H1 (cell line): Measurements from ENCODE around the gene CRACDL. TPM values are rescaled to one million over a fixed set of nuclear protein-coding genes. Genes with fewer than 3 reads are reported as not detected.

Source experiments
- CTCF ChIA-PET: fragments of 300-600 bp; sonication (Branson Sonifier 250); formaldehyde crosslinking; loops from one replicate; lab custom pipeline; 2021; ENCODE audit not compliant: partially characterized antibody; lab: Charles Lee
- POLR2A ChIA-PET: fragments of 300-600 bp; sonication (Branson Sonifier 250); formaldehyde crosslinking; loops from one replicate; lab custom pipeline; 2021; ENCODE audit warnings: inconsistent platforms; ENCODE audit not compliant: partially characterized antibody; lab: Charles Lee
- DNase-seq, 2 experiments: peaks; one replicate each; pipeline versions ENCODE4 v3.0.0 to v3.0.0-alpha.2; 2010 to 2022; ENCODE audit warnings: low spot score in 2 of 2, low read depth in 1 of 2, mixed read lengths in 1 of 2
- FAIRE-seq: peaks from 2 replicates; lab custom pipeline; 2011; peaks lifted over from hg19 to GRCh38; lab: Jason Lieb, UNC
- H2AFZ ChIP-seq: 2 replicates; pipeline ENCODE4 v1.8.1; 2012; ENCODE audit warnings: low read length, inconsistent platforms
- H2AK5ac ChIP-seq: 2 replicates; pipeline ENCODE4 v1.6.1; 2013; ENCODE audit warnings: low read depth, low read length
- H2BK120ac ChIP-seq: replicated peaks from 2 replicates; pipeline ENCODE3; 2013; ENCODE audit warnings: low read depth, low read length, inconsistent platforms
- H2BK12ac ChIP-seq: 2 replicates; pipeline ENCODE4 v1.6.1; 2013; ENCODE audit warnings: low read depth, low read length
- H2BK15ac ChIP-seq: 2 replicates; pipeline ENCODE4 v1.6.1; 2013; ENCODE audit warnings: low read length
- H2BK20ac ChIP-seq: 2 replicates; pipeline ENCODE4 v1.6.1; 2013; ENCODE audit warnings: low read length
- H2BK5ac ChIP-seq: 2 replicates; pipeline ENCODE4 v1.6.1; 2013; ENCODE audit warnings: low read depth, low read length
- H3K14ac ChIP-seq: 2 replicates; pipeline ENCODE4 v1.6.1; 2013; ENCODE audit warnings: inconsistent platforms; ENCODE audit not compliant: insufficient read length
- H3K18ac ChIP-seq: 2 replicates; pipeline ENCODE4 v1.6.1; 2013; ENCODE audit warnings: low read length; ENCODE audit errors: extremely low read depth
- H3K23ac ChIP-seq: 2 replicates; pipeline ENCODE4 v1.6.1; 2013; ENCODE audit warnings: inconsistent platforms; ENCODE audit not compliant: insufficient read length
- H3K23me2 ChIP-seq: 2 replicates; pipeline ENCODE4 v1.6.1; 2013; ENCODE audit warnings: low read depth, low read length
- H3K27ac ChIP-seq: 2 replicates; pipeline ENCODE4 v1.6.1; 2011; ENCODE audit warnings: low read depth, low read length, inconsistent platforms
- H3K27me3 ChIP-seq, 4 experiments: replicated peaks in 1 of 4; 1 replicate in 1 of 4; 2 replicates in 3 of 4; pipeline versions ENCODE4 v1.6.1 to v1.8.1; 2011 to 2013; ENCODE audit warnings: low read length in 3 of 4, mild to moderate bottlenecking in 3 of 4, inconsistent platforms in 2 of 4, mixed read lengths in 2 of 4, moderate library complexity in 1 of 4; ENCODE audit not compliant: control insufficient read depth in 3 of 4, insufficient read depth in 3 of 4; ENCODE audit errors: extremely low read depth in 1 of 4
- H3K36me3 ChIP-seq, 4 experiments: 2 replicates each; pipeline versions ENCODE4 v1.6.1 to v1.8.1; 2011 to 2013; ENCODE audit warnings: mild to moderate bottlenecking in 4 of 4, low read length in 3 of 4, moderate library complexity in 2 of 4, control low read depth in 1 of 4, inconsistent platforms in 1 of 4; ENCODE audit not compliant: insufficient read depth in 4 of 4, control insufficient read depth in 2 of 4
- H3K4ac ChIP-seq: replicated peaks from 2 replicates; pipeline ENCODE3; 2013; ENCODE audit warnings: low read length, low read depth, mixed read lengths, inconsistent platforms; ENCODE audit not compliant: insufficient read length
- H3K4me1 ChIP-seq, 4 experiments: replicated peaks in 1 of 4; 1 replicate in 1 of 4; 2 replicates in 3 of 4; pipeline versions ENCODE4 v1.6.1 to v1.8.1; 2011 to 2013; ENCODE audit warnings: low read length in 3 of 4, inconsistent platforms in 2 of 4, mixed read lengths in 1 of 4; ENCODE audit not compliant: insufficient read depth in 4 of 4, control insufficient read depth in 3 of 4
- H3K4me2 ChIP-seq, 2 experiments: 2 replicates each; pipeline versions ENCODE4 v1.6.1 to v1.8.1; 2011 to 2013; ENCODE audit warnings: low read depth in 2 of 2, low read length in 2 of 2, control low read depth in 1 of 2, inconsistent platforms in 1 of 2, mild to moderate bottlenecking in 1 of 2; ENCODE audit not compliant: insufficient read depth in 1 of 2
- H3K4me3 ChIP-seq, 4 experiments: fragments of 200-600, 300-600 bp in 1 of 4; sonication (generic), shearing (Covaris generic), sonication (Bioruptor Twin) in 1 of 4; 2 replicates each; pipeline versions ENCODE4 v1.5.1 to v1.8.1; 2011 to 2016; ENCODE audit warnings: low read length in 4 of 4, low read depth in 3 of 4, control low read depth in 2 of 4, inconsistent platforms in 2 of 4, mild to moderate bottlenecking in 2 of 4, mixed read lengths in 1 of 4, moderate library complexity in 1 of 4; ENCODE audit not compliant: insufficient read depth in 2 of 4; ENCODE audit errors: extremely low read depth in 1 of 4
- H3K56ac ChIP-seq: replicated peaks from 2 replicates; pipeline ENCODE3; 2013; ENCODE audit warnings: low read depth, mild to moderate bottlenecking, mixed read lengths, low read length, inconsistent platforms; ENCODE audit not compliant: insufficient read length
- H3K79me1 ChIP-seq: 2 replicates; pipeline ENCODE4 v1.6.1; 2013; ENCODE audit warnings: low read depth, low read length, control low read depth
- H3K79me2 ChIP-seq, 2 experiments: 2 replicates each; pipeline versions ENCODE4 v1.6.1 to v1.8.1; 2012 to 2013; ENCODE audit warnings: low read length in 2 of 2, mild to moderate bottlenecking in 2 of 2, inconsistent platforms in 1 of 2; ENCODE audit not compliant: insufficient read depth in 2 of 2, control insufficient read depth in 1 of 2
- H3K9ac ChIP-seq, 4 experiments: replicated peaks in 1 of 4; 1 replicate in 1 of 4; 2 replicates in 3 of 4; pipeline versions ENCODE4 v1.6.1 to v1.8.1; 2011 to 2013; ENCODE audit warnings: low read depth in 3 of 4, low read length in 3 of 4, control low read depth in 2 of 4, mild to moderate bottlenecking in 2 of 4, moderate library complexity in 2 of 4, inconsistent platforms in 1 of 4; ENCODE audit errors: extremely low read depth in 1 of 4
- H3K9me3 ChIP-seq, 2 experiments: 2 replicates each; pipeline versions ENCODE4 v1.6.1 to v1.8.1; 2012 to 2013; ENCODE audit warnings: mild to moderate bottlenecking in 2 of 2, moderate library complexity in 2 of 2, control low read depth in 1 of 2, inconsistent platforms in 1 of 2, low read depth in 1 of 2, low read length in 1 of 2, mixed read lengths in 1 of 2; ENCODE audit not compliant: insufficient read depth in 2 of 2
- H4K20me1 ChIP-seq, 2 experiments: replicated peaks in 1 of 2; 2 replicates each; pipeline versions ENCODE3 to v1.8.1; 2011 to 2013; ENCODE audit warnings: inconsistent platforms in 2 of 2, low read length in 2 of 2, mild to moderate bottlenecking in 1 of 2; ENCODE audit not compliant: insufficient read depth in 2 of 2, control insufficient read depth in 1 of 2
- H4K5ac ChIP-seq: 2 replicates; pipeline ENCODE4 v1.6.1; 2013; ENCODE audit warnings: low read length, low read depth, mixed read lengths, inconsistent platforms; ENCODE audit not compliant: insufficient read length
- H4K8ac ChIP-seq: 2 replicates; pipeline ENCODE4 v1.8.0; 2013; ENCODE audit warnings: mild to moderate bottlenecking, moderate library complexity, low read length, inconsistent platforms; ENCODE audit not compliant: insufficient read depth; ENCODE audit errors: extremely low read depth
- H4K91ac ChIP-seq: replicated peaks from 2 replicates; pipeline ENCODE3; 2013; ENCODE audit warnings: low read length, mixed read lengths, inconsistent platforms; ENCODE audit not compliant: insufficient read length
- POLR2A ChIP-seq, 2 experiments: IDR thresholded peaks; 1 replicate in 1 of 2; 2 replicates in 1 of 2; pipeline ENCODE4 v1.6.1; 2011; ENCODE audit warnings: low read depth in 2 of 2, low read length in 2 of 2, mild to moderate bottlenecking in 2 of 2; ENCODE audit errors: control extremely low read depth in 1 of 2
- WGBS, 2 experiments: shearing (Covaris generic) in 1 of 2; methylation state at CpG; one replicate each; pipeline versions ENCODE4 v1.1.6 to v1.1.7; 2013 to 2015; ENCODE audit warnings: low lambda C conversion rate in 2 of 2, mixed read lengths in 2 of 2, inconsistent platforms in 1 of 2, low coverage in 1 of 2, missing lambda C conversion rate in 1 of 2; ENCODE audit not compliant: insufficient replicate concordance in 2 of 2, insufficient coverage in 1 of 2, insufficient read length in 1 of 2; ENCODE audit errors: extremely low coverage in 1 of 2, missing lambda C conversion rate in 1 of 2; 5-methylcytosine and 5-hydroxymethylcytosine counted together
- polyA plus RNA-seq, 7 experiments: library from polyadenylated mRNA; depleted of rRNA in 3 of 7; stranded (reverse) in 5 of 7; unstranded in 2 of 7; fragments of >200 nt in 5 of 7; fragments of 200-250 nt in 2 of 7; gene quantifications; 1 replicate in 5 of 7; 2 replicates in 1 of 7; 4 replicates in 1 of 7; pipeline versions ENCODE4 v1.2.1 to v1.2.3, GENCODE V29; 2011 to 2013; ENCODE audit warnings: missing spikeins in 2 of 7, mixed read lengths in 2 of 7
- total RNA-seq: library from RNA; stranded (reverse); fragmentation: NEBNext Ultra II Directional; extraction: Animal tissue kit (Norgen Biotek cat#: 25700); gene quantifications from 2 replicates; pipeline ENCODE4 v1.2.1, GENCODE V29; 2021

Gene CRACDL
- total and polyA plus RNA-seq, 2 of the 8 experiments (the other 6 are each of a cell fraction or from before 2014, with no cell fraction given): 0.07 to 0.38 TPM

GRCh38 chr2:98842136-98842535, 93.9 kb downstream of the CRACDL start:
- H3K14ac ChIP-seq: no peak overlapping the region
- FAIRE-seq (no peak), DNase-seq (no peak)
- no peak overlapping the region for H2AK5ac ChIP-seq
- H4K5ac ChIP-seq: no peak overlapping the region
- H3K27me3 ChIP-seq: no peaks in the 10 kb centered on the region
- no peak overlapping the region for H2BK5ac ChIP-seq
- H3K9me3 ChIP-seq: no peaks in the 10 kb centered on the region
- no peak overlapping the region for H3K9ac ChIP-seq
- no peaks in the 10 kb centered on the region for H3K79me2 ChIP-seq
- H3K4me3 ChIP-seq: no peak overlapping the region
- ChIA-PET CTCF (interaction anchor here (1.2 kb wide), 1 partner anchor 207 kb away, joined by 4 read pairs; no protein-coding TSS in a partner anchor), POLR2A (no interaction called here)
- H4K91ac ChIP-seq: no peak overlapping the region
- no peak overlapping the region for H3K56ac ChIP-seq
- no peak overlapping the region for H3K4me2 ChIP-seq
- H3K4me1 ChIP-seq: no peaks in the 10 kb centered on the region
- 90 to 100% methylated on average over 1 to 3 of the region's 3 CpGs for WGBS, 2 experiments
- H2AFZ ChIP-seq: no peak overlapping the region
- no peaks in the 10 kb centered on the region for H4K20me1 ChIP-seq
- H2BK15ac ChIP-seq: no peak overlapping the region
- no peaks in the 10 kb centered on the region for H3K23me2 ChIP-seq
- no peaks in the 10 kb centered on the region for H3K79me1 ChIP-seq
- no peak overlapping the region for H3K18ac ChIP-seq
- H2BK20ac ChIP-seq: no peak overlapping the region
- no peak overlapping the region for H4K8ac ChIP-seq
- H2BK12ac ChIP-seq: no peak overlapping the region
- TF ChIP-seq POLR2A (IDR thresholded peaks at IDR 0.05; ENCODE audit: control extremely low read depth in 1 of 2, low read depth in 2 of 2, low read length in 2 of 2): no peak
- H2BK120ac ChIP-seq: no peak overlapping the region
- H3K36me3 ChIP-seq: no peaks in the 10 kb centered on the region
- no peak overlapping the region for H3K23ac ChIP-seq
- H3K4ac ChIP-seq: no peak overlapping the region
- H3K27ac ChIP-seq: no peak overlapping the region
